KMS-11 (cell line): Measurements from ENCODE around the gene PTBP2.
A peak's percentile ranks its signal among the peaks of the same experiment; 100 is the strongest.

Source experiments
- H2AFZ ChIP-seq: fragments of 200-600 bp; sonication (generic); 2 replicates; pipeline ENCODE4 v1.6.1; 2016; ENCODE audit warnings: antibody characterized with exemption, mixed run types, low read depth
- H3K27ac ChIP-seq: fragments of 200-600 bp; sonication (generic); 2 replicates; pipeline ENCODE4 v1.6.1; 2016; ENCODE audit warnings: mild to moderate bottlenecking, mixed run types
- H3K27me3 ChIP-seq: fragments of 200-600 bp; sonication (generic); 2 replicates; pipeline ENCODE4 v1.6.1; 2017; ENCODE audit warnings: mild to moderate bottlenecking, low read depth, mixed run types, moderate library complexity; ENCODE audit not compliant: insufficient read depth
- H3K36me3 ChIP-seq: fragments of 200-600 bp; sonication (generic); 2 replicates; pipeline ENCODE4 v1.6.1; 2017; ENCODE audit warnings: mild to moderate bottlenecking, mixed run types; ENCODE audit not compliant: insufficient read depth
- H3K4me1 ChIP-seq: fragments of 200-600 bp; sonication (generic); 2 replicates; pipeline ENCODE4 v1.6.1; 2016; ENCODE audit warnings: mild to moderate bottlenecking, low read depth, mixed run types; ENCODE audit not compliant: poor library complexity, severe bottlenecking
- H3K4me2 ChIP-seq: fragments of 200-600 bp; sonication (generic); 2 replicates; pipeline ENCODE4 v1.7.0; 2016; ENCODE audit warnings: mild to moderate bottlenecking, mixed run types
- H3K4me3 ChIP-seq: fragments of 200-600 bp; sonication (generic); IDR thresholded peaks from 2 replicates; pipeline ENCODE4 v1.6.1; 2017; ENCODE audit warnings: low read depth, low read length, mixed read lengths; ENCODE audit not compliant: insufficient read depth
- H3K79me2 ChIP-seq: fragments of 200-600 bp; sonication (generic); 2 replicates; pipeline ENCODE4 v1.6.1; 2016; ENCODE audit warnings: low read depth, mixed run types; ENCODE audit not compliant: insufficient read depth
- H3K9ac ChIP-seq: fragments of 200-600 bp; sonication (generic); 2 replicates; pipeline ENCODE4 v1.6.1; 2016; ENCODE audit warnings: mild to moderate bottlenecking, mixed run types
- H4K20me1 ChIP-seq: fragments of 200-600 bp; sonication (generic); 2 replicates; pipeline ENCODE4 v1.6.1; 2016; ENCODE audit warnings: mild to moderate bottlenecking, mixed run types; ENCODE audit not compliant: insufficient read depth
- TF ChIP-seq, protein P1 (sequence below): fragments of 200-600 bp; sonication (generic); conservative IDR thresholded peaks from 2 replicates; pipeline ENCODE4 v1.6.1; 2017; ENCODE audit warnings: low read depth, mild to moderate bottlenecking, antibody characterized with exemption, low read length, moderate library complexity, mixed read lengths

PTBP2 gene

DNA sequence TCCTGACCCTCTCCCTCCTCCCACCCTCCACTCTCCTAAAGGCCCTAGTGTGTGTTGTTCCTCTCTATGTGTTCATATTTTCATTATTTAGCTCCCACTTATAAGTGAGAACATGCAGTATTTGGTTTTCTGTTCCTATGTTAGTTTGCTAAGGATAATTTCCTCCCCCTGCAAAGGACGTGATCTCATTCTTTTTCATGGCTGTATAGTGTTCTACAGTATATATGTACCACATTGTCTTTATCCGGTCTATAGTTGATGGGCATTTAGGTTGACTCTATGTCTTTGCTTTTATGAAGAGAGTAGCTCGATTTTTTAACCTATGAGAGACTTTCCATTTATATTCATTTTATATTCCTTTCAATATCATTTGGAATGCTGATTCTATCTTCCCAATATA, 7.9 kb upstream of the PTBP2 start:
- no peaks in the 10 kb centered on the region for H3K79me2 ChIP-seq
- no peaks in the 10 kb centered on the region for H4K20me1 ChIP-seq
- H3K27ac ChIP-seq: no peak overlapping the region
- H3K4me2 ChIP-seq: no peak overlapping the region
- no peak overlapping the region for H3K4me3 ChIP-seq
- no peaks in the 10 kb centered on the region for H3K36me3 ChIP-seq
- no peak overlapping the region for H3K9ac ChIP-seq
- H3K4me1 ChIP-seq: no peaks in the 10 kb centered on the region
- TF ChIP-seq, protein P1, sequence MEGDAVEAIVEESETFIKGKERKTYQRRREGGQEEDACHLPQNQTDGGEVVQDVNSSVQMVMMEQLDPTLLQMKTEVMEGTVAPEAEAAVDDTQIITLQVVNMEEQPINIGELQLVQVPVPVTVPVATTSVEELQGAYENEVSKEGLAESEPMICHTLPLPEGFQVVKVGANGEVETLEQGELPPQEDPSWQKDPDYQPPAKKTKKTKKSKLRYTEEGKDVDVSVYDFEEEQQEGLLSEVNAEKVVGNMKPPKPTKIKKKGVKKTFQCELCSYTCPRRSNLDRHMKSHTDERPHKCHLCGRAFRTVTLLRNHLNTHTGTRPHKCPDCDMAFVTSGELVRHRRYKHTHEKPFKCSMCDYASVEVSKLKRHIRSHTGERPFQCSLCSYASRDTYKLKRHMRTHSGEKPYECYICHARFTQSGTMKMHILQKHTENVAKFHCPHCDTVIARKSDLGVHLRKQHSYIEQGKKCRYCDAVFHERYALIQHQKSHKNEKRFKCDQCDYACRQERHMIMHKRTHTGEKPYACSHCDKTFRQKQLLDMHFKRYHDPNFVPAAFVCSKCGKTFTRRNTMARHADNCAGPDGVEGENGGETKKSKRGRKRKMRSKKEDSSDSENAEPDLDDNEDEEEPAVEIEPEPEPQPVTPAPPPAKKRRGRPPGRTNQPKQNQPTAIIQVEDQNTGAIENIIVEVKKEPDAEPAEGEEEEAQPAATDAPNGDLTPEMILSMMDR: no peak
- no peak overlapping the region for H2AFZ ChIP-seq
- H3K27me3 ChIP-seq: no peaks in the 10 kb centered on the region

DNA sequence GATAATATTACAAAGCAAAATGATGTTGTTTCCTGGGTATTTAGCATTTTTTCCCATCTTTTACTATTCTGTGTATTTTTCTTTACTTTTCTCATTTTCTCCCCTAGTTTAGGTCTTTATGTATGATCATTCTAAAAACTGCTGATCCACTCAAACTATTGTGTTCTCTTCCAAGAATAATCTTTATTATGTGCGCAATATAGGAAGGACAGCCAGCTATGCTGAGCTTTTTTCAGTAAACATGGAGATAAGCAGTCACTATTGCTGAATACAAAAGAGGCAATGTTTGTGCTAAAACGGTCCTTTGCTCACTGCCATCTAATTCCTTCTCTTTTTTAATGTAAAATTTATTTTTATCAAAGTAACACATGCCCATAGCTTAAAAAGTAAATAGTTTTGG, 6.7 kb upstream of the PTBP2 start:
- H3K4me3 ChIP-seq: no peak overlapping the region
- H2AFZ ChIP-seq: no peak overlapping the region
- H3K27ac ChIP-seq: no peak overlapping the region
- H3K4me2 ChIP-seq: no peak overlapping the region
- no peaks in the 10 kb centered on the region for H3K79me2 ChIP-seq
- no peaks in the 10 kb centered on the region for H4K20me1 ChIP-seq
- no peak overlapping the region for H3K9ac ChIP-seq
- TF ChIP-seq, protein P1: no peak
- H3K4me1 ChIP-seq: no peaks in the 10 kb centered on the region
- no peaks in the 10 kb centered on the region for H3K27me3 ChIP-seq
- H3K36me3 ChIP-seq: no peaks in the 10 kb centered on the region

DNA sequence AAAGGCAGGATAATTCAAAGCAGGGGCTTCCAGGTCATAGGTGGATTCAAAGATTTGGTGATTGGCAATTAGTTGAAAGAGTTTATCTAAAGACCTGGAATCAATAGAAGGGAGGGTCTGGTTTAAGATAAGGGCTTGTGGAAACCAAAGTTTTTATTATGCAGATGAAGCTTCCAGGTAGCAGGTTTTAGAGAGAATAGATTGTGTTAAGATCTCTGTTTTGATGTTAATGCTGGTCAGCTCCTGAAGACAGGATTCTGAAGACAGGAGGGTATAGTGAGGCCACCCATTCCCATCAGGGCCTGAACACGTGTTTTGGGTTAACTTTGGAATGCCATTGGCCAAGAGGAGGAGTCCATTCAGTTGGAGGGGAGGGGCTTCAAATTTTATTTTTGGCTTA, 6.1 kb upstream of the PTBP2 start:
- Histone ChIP-seq H3K79me2 (no peaks in the 10 kb centered on the region), H3K4me3 (no peak overlapping the region), H3K27me3 (no peaks in the 10 kb centered on the region), H3K9ac (no peak overlapping the region), H2AFZ (no peak overlapping the region), H3K27ac (no peak overlapping the region), H3K4me1 (no peaks in the 10 kb centered on the region), H4K20me1 (no peaks in the 10 kb centered on the region), H3K36me3 (no peaks in the 10 kb centered on the region), H3K4me2 (no peak overlapping the region)
- TF ChIP-seq, protein P1: no peak

DNA sequence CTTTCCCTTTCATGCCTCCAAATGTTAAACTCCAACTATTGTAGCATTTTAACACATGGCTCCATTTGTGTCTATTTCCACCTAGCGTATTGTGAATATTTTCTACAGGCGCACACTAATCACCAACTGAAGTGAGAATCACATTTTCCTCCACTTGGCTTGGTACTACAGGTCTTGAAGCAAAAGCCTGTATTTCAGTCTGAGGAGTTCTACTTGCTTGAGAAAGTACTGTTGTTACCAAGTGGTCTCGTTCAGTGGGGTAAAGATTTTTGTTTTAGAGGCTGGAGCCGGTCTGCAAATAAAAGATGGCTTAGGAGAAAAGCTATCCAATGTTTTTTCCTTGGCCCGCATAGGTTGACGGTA, 550 bp upstream of the PTBP2 start:
- TF ChIP-seq, protein P1: no peak
- H4K20me1 ChIP-seq: no peaks in the 10 kb centered on the region
- no peaks in the 10 kb centered on the region for H3K36me3 ChIP-seq
- H3K4me2 ChIP-seq: peak overlapping the region; percentile 36
- H3K27me3 ChIP-seq: no peaks in the 10 kb centered on the region
- no peak overlapping the region for H3K27ac ChIP-seq
- peak overlapping the region; percentile 88 for H2AFZ ChIP-seq
- H3K9ac ChIP-seq: peak overlapping the region; percentile 87
- H3K79me2 ChIP-seq: peaks cover 18% of the 10 kb centered on the region
- H3K4me3 ChIP-seq: peak overlapping the region; percentile 23
- peaks cover 13% of the 10 kb centered on the region for H3K4me1 ChIP-seq
